Measurements from ENCODE around the gene ARHGAP4. TPM values are rescaled to one million over a fixed set of nuclear protein-coding genes. Genes with fewer than 3 reads are reported as not detected.

The ARHGAP4 gene
- total and polyA plus RNA-seq, 8 donors = 21.9 to 96.2 (median 26.3) TPM

- Histone ChIP-seq H3K9me3 (no peaks in the 10 kb centered on the region), H3K36me3 (no peaks in the 10 kb centered on the region), H3K4me1 (no peaks in the 10 kb centered on the region), H3K27me3 (peaks cover 6 to 34% of the 10 kb centered on the region in 2 donors), H3K27ac (no peak overlapping the region), H3K4me3 (no peak overlapping the region)
- no peak for DNase-seq
- ATAC-seq = no peak
- intact Hi-C loops (cut with DNase I) = no loop called here
- TF ChIP-seq CTCF (IDR thresholded peaks at IDR 0.05) = no peak
Observed at GRCh38 chrX:153873282-153874084, 52.6 kb downstream of the ARHGAP4 start.

- no peak for ATAC-seq
- no peak for DNase-seq
- no peak for TF ChIP-seq CTCF (IDR thresholded peaks at IDR 0.05)
- Histone ChIP-seq H3K36me3 (no peaks in the 10 kb centered on the region), H3K9me3 (no peaks in the 10 kb centered on the region), H3K4me3 (no peak overlapping the region), H3K27me3 (peaks cover 0 to 23% of the 10 kb centered on the region in 2 donors), H3K27ac (no peak overlapping the region), H3K4me1 (no peaks in the 10 kb centered on the region)
- intact Hi-C loops (cut with DNase I) = no loop called here
Observed at GRCh38 chrX:153871946-153872878, 53.9 kb downstream of the ARHGAP4 start.

GRCh38 chrX:153871451-153871850, 54.6 kb downstream of the ARHGAP4 start:
- ATAC-seq (no peak), DNase-seq (no peak)
- no peak overlapping the region for H3K27ac ChIP-seq
- TF ChIP-seq CTCF (IDR thresholded peaks at IDR 0.05) = no peak
- no peaks in the 10 kb centered on the region for H3K9me3 ChIP-seq
- H3K27me3 ChIP-seq = peaks cover 0 to 23% of the 10 kb centered on the region in 2 donors
- no peaks in the 10 kb centered on the region for H3K4me1 ChIP-seq
- no peak overlapping the region for H3K4me3 ChIP-seq
- intact Hi-C loops (cut with DNase I) = no loop called here
- H3K36me3 ChIP-seq = no peaks in the 10 kb centered on the region

- H3K27ac ChIP-seq = no peak overlapping the region
- TF ChIP-seq CTCF (IDR thresholded peaks at IDR 0.05) = no peak
- intact Hi-C loops (cut with DNase I) = no loop called here
- H3K9me3 ChIP-seq = no peaks in the 10 kb centered on the region
- no peak for DNase-seq
- no peak overlapping the region for H3K4me3 ChIP-seq
- no peak for ATAC-seq
- H3K27me3 ChIP-seq = peaks cover 0 to 23% of the 10 kb centered on the region in 2 donors
- H3K36me3 ChIP-seq = no peaks in the 10 kb centered on the region
- H3K4me1 ChIP-seq = no peaks in the 10 kb centered on the region
Observed at GRCh38 chrX:153870791-153871360, 55.2 kb downstream of the ARHGAP4 start.

GRCh38 chrX:153870288-153870690, 55.8 kb downstream of the ARHGAP4 start:
- Histone ChIP-seq H3K36me3 (no peaks in the 10 kb centered on the region), H3K4me3 (no peak overlapping the region), H3K9me3 (no peaks in the 10 kb centered on the region), H3K27ac (no peak overlapping the region), H3K27me3 (peaks cover 0 to 23% of the 10 kb centered on the region in 2 donors), H3K4me1 (no peaks in the 10 kb centered on the region)
- DNase-seq (no peak), ATAC-seq (no peak)
- intact Hi-C loops (cut with DNase I) = no loop called here
- no peak for TF ChIP-seq CTCF (IDR thresholded peaks at IDR 0.05)

All from left lung (tissue), 10 donors.